SH-SY5Y (cell line): ENCODE data around the gene HS1BP3.

Experiments
- GATA2 ChIP-seq: IDR thresholded peaks from 2 replicates; pipeline ENCODE4 v1.6.1; 2011; ENCODE audit warnings: mild to moderate bottlenecking, low read depth, low read length
- GATA3 ChIP-seq: IDR thresholded peaks from 2 replicates; pipeline ENCODE4 v1.6.1; 2011; ENCODE audit warnings: low read depth, mild to moderate bottlenecking, low read length, moderate library complexity

- TF ChIP-seq GATA3, result no peak
- no peak for TF ChIP-seq GATA2
These were observed 36.5 kb downstream of the HS1BP3 start for GRCh38 chr2:20614201-20615067.
